ENCODE data around the gene MITF.

Gene MITF

GRCh38 chr3:69847303-69847702 is 108.0 kb downstream of the MITF start:
- no peak for TF ChIP-seq CTCF (IDR thresholded peaks at IDR 0.05)
- Histone ChIP-seq H3K27ac (no peak overlapping the region), H3K27me3 (ENCODE audit: control insufficient read depth, insufficient read depth, low read length) (no peaks in the 10 kb centered on the region), H3K36me3 (ENCODE audit: control insufficient read depth, insufficient read depth, low read length) (no peaks in the 10 kb centered on the region), H2AFZ (no peak overlapping the region), H3K9ac (no peak overlapping the region), H3K9me3 (ENCODE audit: control insufficient read depth, low read length) (no peaks in the 10 kb centered on the region), H3K4me2 (ENCODE audit: low read length) (no peak overlapping the region), H3K4me1 (peaks cover 8% of the 10 kb centered on the region), H3K4me3 (ENCODE audit: low read depth, low read length) (no peak overlapping the region), H3K79me2 (peaks cover 5% of the 10 kb centered on the region)

DNA sequence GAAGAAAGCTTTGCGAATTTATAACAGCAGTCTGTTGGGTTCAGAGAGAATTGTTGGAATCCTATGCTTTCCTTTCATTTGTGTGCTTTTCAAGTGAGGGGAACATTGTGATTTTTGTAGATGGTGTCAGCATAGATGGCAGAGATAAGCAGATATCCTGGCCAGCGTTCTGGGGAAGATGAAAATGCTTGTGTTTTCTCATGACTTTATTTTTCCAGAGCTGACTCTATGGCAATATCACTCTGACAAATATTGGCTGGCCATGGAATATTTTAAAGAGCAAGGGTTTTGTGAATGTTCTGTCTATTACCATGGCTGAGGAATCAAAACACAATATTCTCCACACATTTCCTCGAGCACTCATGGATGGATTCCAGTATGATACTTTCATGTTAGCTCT is 108.8 kb downstream of the MITF start:
- H3K79me2 ChIP-seq = peaks cover 6% of the 10 kb centered on the region
- H3K27ac ChIP-seq = peak overlapping the region; percentile 20
- peaks cover 8% of the 10 kb centered on the region for H3K4me1 ChIP-seq
- H3K9me3 ChIP-seq (ENCODE audit: control insufficient read depth, low read length) = no peaks in the 10 kb centered on the region
- no peaks in the 10 kb centered on the region for H3K27me3 ChIP-seq (ENCODE audit: control insufficient read depth, insufficient read depth, low read length)
- H3K36me3 ChIP-seq (ENCODE audit: control insufficient read depth, insufficient read depth, low read length) = no peaks in the 10 kb centered on the region
- H2AFZ ChIP-seq = no peak overlapping the region
- H3K4me2 ChIP-seq (ENCODE audit: low read length) = peak overlapping the region; percentile 40
- TF ChIP-seq CTCF (IDR thresholded peaks at IDR 0.05) = no peak
- no peak overlapping the region for H3K4me3 ChIP-seq (ENCODE audit: low read depth, low read length)
- no peak overlapping the region for H3K9ac ChIP-seq

- Histone ChIP-seq H3K9ac (no peak overlapping the region), H3K36me3 (ENCODE audit: control insufficient read depth, insufficient read depth, low read length) (no peaks in the 10 kb centered on the region), H3K4me1 (peaks cover 8% of the 10 kb centered on the region), H3K9me3 (ENCODE audit: control insufficient read depth, low read length) (no peaks in the 10 kb centered on the region), H3K4me3 (ENCODE audit: low read depth, low read length) (no peak overlapping the region), H3K27me3 (ENCODE audit: control insufficient read depth, insufficient read depth, low read length) (no peaks in the 10 kb centered on the region), H2AFZ (no peak overlapping the region), H3K79me2 (peaks cover 6% of the 10 kb centered on the region), H3K4me2 (ENCODE audit: low read length) (no peak overlapping the region), H3K27ac (no peak overlapping the region)
- TF ChIP-seq CTCF (IDR thresholded peaks at IDR 0.05) = no peak
These were observed 111.6 kb downstream of the MITF start for GRCh38 chr3:69850849-69851248.

GRCh38 chr3:69853027-69853426 is 113.8 kb downstream of the MITF start:
- H3K9ac ChIP-seq = no peak overlapping the region

More at GRCh38 chr3:69853027-69853426, 113.8 kb downstream of the MITF start:
- peaks cover 9% of the 10 kb centered on the region for H3K79me2 ChIP-seq
- no peaks in the 10 kb centered on the region for H3K9me3 ChIP-seq (ENCODE audit: control insufficient read depth, low read length)
- no peak for TF ChIP-seq CTCF (IDR thresholded peaks at IDR 0.05)
- H3K27me3 ChIP-seq (ENCODE audit: control insufficient read depth, insufficient read depth, low read length) = no peaks in the 10 kb centered on the region
- no peak overlapping the region for H3K4me2 ChIP-seq (ENCODE audit: low read length)
- no peak overlapping the region for H2AFZ ChIP-seq
- peaks cover 5% of the 10 kb centered on the region for H3K4me1 ChIP-seq
- H3K27ac ChIP-seq = no peak overlapping the region
- H3K4me3 ChIP-seq (ENCODE audit: low read depth, low read length) = no peak overlapping the region
- no peaks in the 10 kb centered on the region for H3K36me3 ChIP-seq (ENCODE audit: control insufficient read depth, insufficient read depth, low read length)

All from parathyroid adenoma (tissue), 2 donors.